Fibroblast of the aortic adventitia (primary cell): ENCODE measurements around the gene GNMT. TPM values are rescaled to one million over a fixed set of nuclear protein-coding genes. Genes with fewer than 3 reads are reported as not detected.

ENCODE experiments used
- DNase-seq: peaks from one replicate; pipeline ENCODE4 v3.0.0-alpha.2; 2010; ENCODE audit warnings: low read depth
- H3K4me3 ChIP-seq: 2 replicates; pipeline ENCODE4 v1.5.1; 2011; ENCODE audit warnings: low read depth, mild to moderate bottlenecking, control low read depth, low read length, moderate library complexity
- total RNA-seq: library from RNA; depleted of rRNA; stranded (reverse); fragments of >200 nt; gene quantifications from 2 replicates; pipeline ENCODE4 v1.2.3, GENCODE V29; 2012; ENCODE audit warnings: low replicate concordance
- TF ChIP-seq, protein P1 (sequence below): IDR thresholded peaks from 2 replicates; pipeline ENCODE4 v1.5.1; 2011; ENCODE audit warnings: mild to moderate bottlenecking, low read length, control low read depth, inconsistent platforms; ENCODE audit not compliant: insufficient read depth

Gene GNMT
- total RNA-seq, 1 donor = 0.36 TPM

DNA sequence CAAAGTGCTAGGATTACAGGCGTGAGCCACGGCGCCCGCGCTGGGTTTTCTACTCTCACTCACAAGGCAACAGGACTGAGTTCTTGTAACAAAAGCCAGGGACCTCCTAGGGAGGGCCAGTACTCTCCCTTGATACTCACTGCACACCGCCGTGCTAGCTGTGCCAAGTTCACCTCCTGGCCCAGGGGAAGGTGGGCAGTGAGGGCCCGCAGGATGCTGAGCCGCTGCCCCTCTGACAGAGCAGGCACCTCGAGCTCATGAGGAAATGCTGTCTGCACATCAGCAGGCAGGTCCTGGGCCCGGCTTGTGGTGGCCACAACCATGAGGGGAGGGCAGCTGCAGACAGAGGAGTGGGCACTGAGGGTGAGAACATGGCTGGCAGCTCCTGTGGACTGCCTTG, 6.7 kb downstream of the GNMT start:
- H3K4me3 ChIP-seq = no peak overlapping the region
- TF ChIP-seq, protein P1, sequence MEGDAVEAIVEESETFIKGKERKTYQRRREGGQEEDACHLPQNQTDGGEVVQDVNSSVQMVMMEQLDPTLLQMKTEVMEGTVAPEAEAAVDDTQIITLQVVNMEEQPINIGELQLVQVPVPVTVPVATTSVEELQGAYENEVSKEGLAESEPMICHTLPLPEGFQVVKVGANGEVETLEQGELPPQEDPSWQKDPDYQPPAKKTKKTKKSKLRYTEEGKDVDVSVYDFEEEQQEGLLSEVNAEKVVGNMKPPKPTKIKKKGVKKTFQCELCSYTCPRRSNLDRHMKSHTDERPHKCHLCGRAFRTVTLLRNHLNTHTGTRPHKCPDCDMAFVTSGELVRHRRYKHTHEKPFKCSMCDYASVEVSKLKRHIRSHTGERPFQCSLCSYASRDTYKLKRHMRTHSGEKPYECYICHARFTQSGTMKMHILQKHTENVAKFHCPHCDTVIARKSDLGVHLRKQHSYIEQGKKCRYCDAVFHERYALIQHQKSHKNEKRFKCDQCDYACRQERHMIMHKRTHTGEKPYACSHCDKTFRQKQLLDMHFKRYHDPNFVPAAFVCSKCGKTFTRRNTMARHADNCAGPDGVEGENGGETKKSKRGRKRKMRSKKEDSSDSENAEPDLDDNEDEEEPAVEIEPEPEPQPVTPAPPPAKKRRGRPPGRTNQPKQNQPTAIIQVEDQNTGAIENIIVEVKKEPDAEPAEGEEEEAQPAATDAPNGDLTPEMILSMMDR = no peak
- no peak for DNase-seq

DNA sequence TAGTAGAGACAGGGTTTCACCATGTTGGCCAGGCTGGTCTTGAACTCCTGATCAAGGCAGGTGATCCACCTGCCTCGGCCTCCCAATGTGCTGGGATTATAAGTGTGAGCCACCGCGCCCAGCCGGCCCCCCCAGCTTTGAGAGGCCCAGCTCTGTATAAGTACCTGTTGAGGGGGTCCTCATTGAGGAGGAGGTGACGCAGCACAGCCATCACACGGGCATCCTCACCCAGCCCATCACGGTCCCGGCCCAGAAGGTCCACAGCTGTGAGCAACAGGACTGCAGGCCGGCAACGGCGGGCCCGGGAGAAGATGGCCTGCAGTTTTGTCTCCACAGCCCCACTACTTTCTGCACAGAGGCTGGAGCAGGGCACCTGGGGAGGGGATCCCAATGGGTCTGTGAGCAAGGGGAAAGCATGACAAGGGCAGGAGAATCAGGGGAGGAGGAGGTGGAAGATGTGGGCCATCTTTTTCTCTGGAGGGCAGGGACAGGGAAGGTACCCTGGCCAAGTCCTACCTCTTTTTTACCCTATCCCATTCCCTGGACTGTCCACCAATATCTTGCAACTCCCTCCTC, 7.7 kb downstream of the GNMT start:
- TF ChIP-seq, protein P1 = no peak
- no peak overlapping the region for H3K4me3 ChIP-seq
- no peak for DNase-seq

DNA sequence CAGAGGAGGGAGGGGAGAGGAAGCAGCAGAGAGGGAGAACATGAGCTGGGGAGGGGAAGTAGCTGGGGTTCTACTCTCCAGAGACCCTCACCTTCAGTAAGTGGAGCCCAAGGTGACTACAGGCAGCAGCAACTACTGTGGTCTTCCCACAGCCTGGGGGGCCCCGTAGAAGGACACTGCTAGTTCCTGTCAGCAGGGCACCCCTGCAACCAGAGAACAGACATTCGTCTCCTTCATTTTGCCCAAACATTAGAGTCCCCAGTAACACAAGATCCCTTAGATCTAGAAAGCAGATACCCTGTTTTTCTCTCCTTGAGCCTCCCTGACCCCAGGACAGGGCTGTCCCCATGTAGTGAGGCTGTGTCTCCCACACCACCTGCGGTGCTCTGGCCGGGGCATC, 8.2 kb downstream of the GNMT start:
- TF ChIP-seq, protein P1 = no peak
- H3K4me3 ChIP-seq = no peak overlapping the region
- DNase-seq = no peak

DNA sequence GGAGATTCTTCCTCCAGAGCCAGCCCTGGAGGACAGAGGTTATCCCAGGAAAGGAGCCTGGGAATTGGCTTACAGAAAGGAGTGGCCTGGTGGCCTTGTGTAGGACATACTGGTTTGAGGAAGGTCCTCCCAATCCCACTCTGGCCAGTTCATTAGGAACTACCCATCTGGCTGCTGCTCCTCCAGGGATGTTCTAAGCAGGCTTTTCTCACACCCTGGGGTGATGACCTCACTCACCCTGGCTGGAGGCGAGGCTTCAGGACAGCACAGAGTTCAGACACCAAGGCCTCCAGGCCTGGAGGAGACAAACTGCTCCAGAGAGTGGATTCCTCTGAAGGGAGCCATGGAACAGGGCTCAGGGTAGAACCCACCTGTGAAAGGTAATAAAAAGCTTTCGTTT, 8.9 kb downstream of the GNMT start:
- TF ChIP-seq, protein P1 = no peak
- DNase-seq = no peak
- H3K4me3 ChIP-seq = no peak overlapping the region

DNA sequence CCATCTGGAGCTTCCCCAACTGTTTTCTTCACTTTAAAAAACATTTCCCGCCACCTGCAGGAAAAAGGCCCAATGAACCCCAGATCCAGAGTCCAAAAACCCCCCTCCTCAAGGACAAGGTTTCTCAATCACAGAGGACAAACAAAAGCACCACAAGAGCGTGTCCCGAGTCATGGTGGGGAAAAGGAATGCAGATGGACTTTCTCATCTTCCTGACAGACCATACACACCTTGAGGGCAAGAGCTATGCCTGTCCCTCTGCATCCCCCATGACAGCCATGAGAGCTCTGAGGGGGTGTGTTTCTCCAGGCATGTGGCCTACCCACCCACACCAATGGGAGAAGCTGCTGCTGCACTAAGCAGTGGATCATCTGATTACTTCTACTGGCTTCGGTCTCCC, 9.4 kb downstream of the GNMT start:
- TF ChIP-seq, protein P1 = no peak
- no peak for DNase-seq
- H3K4me3 ChIP-seq = no peak overlapping the region

DNA sequence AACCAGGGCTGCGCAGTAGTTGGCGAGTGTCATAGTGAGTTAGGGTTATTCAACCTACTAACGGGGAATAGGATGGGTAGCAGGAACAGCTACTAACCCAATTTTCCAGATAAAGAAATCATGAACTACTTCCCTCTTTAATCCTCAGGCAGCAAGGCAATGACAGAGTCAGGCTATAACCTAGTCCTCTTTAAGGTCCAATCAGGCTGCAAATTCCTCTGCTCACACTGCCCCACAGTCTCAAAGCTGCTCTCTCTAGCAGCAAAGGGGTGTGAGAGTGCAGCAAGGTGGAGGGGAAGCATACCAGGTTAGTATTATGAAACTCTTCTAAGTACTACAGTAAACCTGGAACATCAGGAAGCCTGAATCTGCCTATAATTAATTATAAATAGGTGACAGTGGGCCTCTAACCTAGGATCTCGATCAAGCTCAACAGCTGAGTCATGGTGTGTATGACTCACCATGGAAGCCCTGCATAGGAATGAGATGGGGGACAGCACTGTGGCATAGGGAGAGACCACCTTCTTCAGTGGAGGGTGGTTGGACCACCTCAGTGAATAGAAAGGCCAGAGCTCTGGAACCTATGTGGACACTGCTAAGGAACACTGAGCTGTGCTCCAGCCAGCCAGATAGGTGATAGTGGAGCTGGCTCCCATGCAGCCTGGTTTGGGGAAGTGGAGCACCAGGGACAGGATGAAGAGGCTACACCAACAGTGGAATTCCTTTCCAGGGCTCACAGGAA, 10.5 kb downstream of the GNMT start:
- DNase-seq = no peak
- H3K4me3 ChIP-seq = no peak overlapping the region
- TF ChIP-seq, protein P1 = no peak
